GM21786 (cell line): ENCODE data around the gene MILR1.

Source experiments
- ATAC-seq: cut with Tn5 transposase; IDR thresholded peaks from one replicate; pipeline ENCODE4 v1.9.1; 2021; ENCODE audit not compliant: unreplicated experiment

Gene MILR1

DNA sequence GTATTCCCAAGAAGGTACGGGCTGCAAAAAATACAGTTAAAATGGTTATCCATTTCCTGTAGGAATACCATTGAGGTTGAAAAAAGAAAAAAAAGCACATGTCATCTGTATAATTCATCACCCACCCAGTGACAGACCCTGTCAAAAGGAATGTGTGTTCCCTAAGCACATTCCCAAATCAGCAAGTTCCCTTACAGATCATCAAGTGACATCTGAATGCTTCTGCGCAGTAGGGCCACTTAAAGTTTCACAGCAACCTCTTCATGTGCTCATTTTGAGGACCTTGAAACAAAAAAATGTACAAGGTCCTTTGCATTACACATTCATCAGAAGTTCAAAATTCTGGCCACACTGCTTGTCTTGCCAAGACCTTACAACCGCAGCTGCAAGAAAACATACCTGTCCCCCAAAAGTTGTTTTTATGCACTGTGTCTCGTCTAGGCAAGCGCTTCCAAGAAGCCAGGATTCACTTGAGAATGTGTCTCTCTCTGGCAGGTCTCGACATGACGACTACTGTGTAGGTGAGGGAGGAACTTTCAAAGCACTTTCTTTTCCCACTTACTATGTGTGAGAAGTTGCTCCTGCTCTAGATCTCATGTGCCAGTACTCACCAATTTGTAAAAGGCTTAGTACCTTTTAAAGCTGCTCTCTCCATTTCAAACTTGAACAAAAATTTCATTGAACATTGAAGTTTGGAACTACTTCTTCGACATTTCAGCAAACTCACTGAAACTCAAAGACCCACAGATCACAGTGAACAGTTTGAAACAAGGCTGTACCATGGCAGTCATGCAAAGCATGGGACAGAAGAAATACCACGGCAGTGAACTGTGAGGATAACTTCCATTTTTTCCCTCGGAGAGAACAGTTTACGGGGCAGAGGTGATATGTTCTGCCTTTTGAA lies 52.2 kb downstream of the MILR1 start:
- no peak for ATAC-seq

DNA sequence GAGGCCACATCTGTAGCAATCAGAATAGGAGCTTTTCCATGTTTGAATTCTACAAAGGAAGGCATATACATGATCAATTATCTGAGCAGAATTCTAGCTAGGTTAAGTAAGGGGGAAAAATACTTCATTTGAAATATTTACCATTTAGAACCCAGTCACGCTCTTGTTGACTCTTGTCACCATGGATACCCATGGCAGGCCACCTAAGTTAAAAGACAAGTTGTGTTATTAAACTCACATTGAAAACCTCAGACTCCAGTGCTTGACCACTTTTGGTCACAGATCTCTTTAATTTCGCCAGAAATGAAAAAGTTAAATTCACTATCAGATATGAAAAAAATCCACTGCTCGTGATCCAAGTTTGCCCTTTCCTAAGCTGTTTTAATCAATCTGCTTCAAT lies 53.1 kb downstream of the MILR1 start:
- no peak for ATAC-seq

DNA sequence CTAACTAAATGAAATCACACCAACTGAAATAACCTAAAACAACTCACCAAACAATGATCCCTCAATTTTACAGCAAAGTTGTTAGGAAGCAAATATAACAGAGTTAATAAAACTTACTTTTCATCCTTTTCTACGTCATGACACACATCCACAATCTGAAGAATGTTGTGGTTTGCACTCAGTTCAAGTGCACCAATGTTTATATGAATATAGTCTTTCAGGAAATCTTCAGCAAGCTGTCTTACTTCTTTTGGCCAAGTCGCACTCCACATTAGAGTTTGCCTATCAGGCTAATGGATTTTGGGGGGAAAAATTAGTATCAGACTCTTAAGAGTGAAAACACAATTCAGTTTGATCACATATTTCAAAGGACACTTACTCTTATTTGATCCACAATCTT lies 53.9 kb downstream of the MILR1 start:
- no peak for ATAC-seq

DNA sequence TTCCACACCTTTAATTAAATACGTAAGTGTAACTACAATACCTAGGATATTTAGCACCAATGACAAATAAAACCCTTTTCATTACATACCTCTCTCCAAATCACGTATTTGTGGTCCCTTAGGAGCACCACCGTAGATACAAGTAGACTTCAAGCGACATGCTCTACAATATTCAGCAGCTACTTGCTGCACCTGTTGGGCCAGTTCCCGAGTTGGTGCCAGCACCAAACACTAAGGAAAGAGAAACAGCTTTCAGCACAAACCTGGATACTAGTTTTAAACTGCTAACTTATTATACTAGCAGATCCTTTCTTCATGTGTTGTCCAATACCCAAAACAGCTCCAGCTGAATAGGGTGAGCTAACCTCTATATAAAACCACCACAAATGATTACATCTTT lies 54.4 kb downstream of the MILR1 start:
- no peak for ATAC-seq

DNA sequence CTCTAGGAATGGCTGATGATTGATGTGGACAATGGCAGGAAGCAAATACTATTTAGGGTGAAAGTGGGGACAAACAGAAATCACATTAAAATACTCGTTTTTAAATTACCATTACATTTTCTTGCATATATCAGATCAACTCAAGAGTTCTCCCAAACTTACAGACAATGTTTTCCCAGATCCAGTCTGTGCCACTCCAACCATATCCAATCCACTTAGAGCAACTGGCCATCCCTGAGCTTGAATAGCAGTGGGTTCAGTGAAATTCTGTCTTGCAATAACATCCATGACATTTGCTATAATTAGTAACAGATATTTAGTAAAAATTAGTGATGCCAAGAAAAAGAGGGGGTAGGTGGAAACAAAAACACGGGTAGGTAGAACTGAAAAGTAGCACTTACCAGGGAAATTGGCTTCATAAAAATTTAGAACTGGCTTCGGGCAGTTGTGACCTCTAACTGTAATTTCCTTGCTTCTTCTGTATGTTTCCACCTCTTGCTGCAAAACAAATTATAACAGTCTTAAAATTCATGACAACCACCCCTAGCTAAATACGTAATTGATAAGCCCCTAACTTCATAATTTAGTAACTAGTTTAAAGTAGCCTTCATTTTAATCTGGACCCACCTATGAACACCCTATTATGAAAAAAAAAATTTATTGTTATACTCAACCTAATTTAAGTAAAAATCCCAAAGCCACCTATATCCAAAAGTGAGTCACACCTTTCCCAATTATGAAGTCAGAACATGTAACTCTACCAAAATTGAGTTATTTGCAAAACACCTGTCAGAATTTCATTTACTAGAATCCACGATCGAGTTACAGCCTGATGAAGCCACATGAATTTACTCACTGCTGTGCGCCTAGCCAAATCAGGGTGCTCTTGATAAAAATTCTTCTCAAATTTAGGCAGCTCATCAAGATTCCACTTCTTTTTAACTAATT lies 55.2 kb downstream of the MILR1 start:
- no peak for ATAC-seq

DNA sequence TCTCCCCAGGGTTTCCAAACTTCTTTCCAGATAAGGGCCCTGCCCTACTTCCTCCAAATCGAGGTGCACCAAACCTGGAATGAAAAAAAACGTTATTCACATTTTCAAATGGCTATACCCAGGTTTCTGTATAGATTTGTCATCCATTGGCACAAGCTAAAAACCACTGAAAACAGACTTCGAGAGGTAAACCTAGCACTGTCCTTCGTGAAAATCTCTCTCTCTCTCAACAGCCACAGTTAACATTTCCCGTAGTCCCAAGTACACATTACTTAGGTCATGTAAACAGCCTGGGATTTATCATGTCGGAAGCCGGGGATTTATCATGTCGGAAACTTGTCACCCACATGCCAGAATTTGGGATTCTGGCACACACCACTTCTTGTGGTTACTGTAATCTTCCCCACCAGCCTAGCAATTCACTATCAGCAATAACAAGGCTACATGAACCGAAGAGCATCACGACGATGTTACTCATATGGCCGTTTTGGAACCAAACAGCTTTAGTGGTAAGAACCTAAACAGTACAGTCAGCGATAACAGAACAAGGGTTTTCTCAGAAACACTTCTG lies 55.9 kb downstream of the MILR1 start:
- ATAC-seq, result no peak

DNA sequence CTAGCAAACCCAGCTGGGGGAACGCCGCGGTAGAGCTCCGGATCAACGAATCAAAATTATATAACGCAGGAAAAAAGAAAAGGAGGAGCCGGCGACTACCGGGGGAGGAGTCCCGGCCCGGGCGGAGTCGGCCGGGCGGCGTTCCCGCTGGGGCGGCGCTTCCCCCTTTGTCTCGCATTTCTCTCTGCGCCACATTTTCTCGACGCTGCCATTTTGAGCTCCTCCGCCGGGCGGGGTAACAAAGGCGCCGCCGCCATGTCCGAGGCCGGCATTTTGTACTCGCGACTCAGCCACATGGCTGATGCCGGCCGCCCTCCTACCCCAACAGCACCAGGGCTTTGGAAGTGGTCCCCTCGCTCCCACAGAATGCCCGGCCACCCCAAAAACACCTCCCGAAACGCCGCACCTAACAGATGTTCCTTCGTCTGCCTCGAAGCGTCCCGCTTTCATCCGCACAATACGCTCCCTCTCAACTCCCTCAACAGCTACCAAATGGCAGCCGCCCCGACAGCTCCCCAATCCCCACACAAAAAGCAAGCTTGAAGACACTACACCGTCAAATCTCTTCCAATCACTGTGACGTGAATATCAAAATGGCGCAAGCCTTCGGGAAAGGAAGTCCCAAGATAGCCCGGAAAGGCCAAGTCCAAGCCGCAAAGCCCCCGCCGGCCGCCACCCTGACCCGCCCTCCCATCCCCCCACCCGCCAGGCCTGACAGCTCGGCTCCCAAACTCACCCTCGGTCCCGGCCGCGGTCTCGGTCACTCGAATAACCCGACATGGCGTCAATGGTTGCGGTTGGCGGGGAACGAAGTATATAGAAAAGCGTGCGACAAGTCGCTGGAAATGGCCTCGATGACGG lies 56.7 kb downstream of the MILR1 start:
- peak; percentile 23 for ATAC-seq

DNA sequence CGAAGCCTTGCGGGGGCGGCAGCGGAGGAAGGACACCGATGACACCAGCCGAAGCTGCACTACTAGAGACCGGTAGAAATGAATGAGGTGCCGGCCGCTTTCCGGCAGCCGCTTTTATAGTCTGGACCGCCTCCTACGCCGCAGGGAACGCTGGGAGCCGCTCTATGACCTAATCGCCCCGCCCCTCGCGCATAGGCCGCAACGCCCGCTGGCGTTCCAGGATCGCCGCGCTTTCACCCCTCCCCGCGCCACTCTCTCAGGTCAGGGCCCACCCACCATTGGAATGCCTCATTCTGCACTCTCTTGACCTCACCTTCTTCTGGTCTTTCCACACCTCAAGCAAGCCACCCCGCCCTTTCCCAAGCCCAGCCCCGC lies 57.3 kb downstream of the MILR1 start, which contains the start of gene DDX5:
TSS of gene DDX5 (minus strand) at position 89 of the 375 bp plus-strand sequence. CDS start 170 bp downstream, outside the sequence.
- ATAC-seq, result peak; percentile 61

DNA sequence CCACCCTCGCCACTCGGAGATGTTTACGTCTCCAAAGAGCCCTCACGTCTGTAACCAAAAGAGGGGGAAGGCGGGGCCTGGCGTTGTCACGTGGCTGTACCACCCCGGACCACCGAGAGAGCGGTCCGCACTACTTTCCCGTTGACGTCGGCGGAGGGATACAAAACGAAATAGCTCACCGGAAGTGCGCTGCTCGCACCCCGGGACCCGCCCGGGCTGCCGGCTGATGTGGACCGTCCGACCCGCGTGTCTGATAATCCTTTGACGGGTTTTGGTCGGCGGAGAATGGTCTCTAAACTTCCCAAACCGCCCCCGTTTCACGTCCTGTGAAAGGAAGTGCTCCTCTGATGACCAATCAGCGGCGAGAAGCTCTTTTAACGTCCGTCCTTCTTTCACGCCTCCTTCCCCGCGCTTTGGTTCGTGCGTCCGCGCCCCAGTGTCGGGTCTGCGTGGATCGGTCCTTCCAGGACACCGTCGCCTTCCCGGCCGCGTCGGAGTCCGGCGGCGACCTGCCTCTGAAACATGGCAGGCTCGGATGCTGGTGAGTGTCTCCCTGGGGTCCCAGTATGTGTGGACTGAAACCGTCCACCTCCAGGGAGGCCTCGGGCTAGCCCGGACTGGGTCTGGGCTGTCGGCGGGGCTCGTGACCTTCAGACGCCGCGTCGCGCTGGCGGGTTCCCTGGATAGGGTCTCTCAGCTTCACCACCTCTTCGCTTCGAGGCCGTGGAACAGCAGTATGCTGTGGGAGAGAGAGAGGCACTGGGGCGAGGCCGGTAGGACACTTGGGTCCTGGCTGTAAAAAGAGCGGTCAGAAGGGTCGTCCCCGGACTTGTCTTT lies 57.9 kb downstream of the MILR1 start, which contains the start of gene CEP95:
TSS of gene CEP95 (plus strand) at position 402 of the 837 bp plus-strand sequence. CDS start at position 523, 121 bp downstream.
- ATAC-seq, result peak; percentile 56

DNA sequence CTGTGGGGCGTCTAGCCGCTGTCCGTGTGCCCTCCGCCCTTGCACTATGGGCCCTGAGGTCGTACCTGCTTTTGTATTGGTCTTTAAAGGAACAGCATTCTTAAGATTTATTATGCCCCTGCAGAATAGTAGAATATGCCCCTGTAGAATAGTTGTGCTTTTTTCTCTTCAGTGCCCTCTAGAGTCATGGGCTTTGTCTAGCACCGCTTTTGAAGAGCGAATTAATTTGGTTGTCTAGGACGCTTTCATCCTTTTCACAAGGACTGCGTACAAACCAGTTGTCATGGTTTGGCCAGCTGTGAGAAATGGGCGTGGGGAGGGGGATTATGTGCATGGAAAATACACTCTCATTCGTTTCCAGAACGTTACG lies 58.5 kb downstream of the MILR1 start:
- no peak for ATAC-seq

DNA sequence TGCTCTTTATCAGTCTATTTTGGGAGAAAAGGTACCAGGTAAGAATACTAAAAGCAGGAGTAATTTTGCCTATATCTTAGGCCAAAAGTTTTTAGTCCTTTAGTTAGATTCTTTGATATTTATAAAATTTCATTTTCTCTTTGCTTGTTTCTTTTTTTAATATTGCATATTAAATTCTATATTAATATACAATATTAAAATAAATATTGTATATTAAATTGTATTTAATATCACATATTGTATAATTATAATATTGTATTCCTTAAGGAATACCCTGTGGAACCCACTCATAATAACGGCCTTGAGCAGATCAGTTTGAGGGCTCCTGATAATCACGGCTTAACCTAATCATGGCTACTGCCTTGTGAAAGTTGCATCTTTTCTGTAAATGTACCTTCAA lies 59.8 kb downstream of the MILR1 start:
- no peak for ATAC-seq

DNA sequence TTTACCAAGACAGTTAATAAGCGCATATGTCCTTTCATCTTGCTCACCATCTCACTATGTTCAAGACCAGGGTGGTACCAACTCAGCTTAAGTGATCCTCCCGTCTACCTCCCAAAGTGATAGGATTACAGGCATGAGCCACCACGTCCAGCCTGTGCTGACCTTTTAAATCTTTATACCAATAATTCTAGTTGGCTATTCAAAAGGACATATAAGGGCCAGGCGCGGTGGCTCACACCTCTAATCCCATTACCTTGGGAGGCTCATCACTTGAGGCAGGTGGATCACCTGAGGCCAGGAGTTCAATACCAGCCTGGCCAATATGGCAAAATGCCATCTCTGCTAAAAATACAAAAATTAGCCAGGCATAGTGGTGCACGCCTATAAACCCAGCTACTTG lies 60.3 kb downstream of the MILR1 start:
- no peak for ATAC-seq

DNA sequence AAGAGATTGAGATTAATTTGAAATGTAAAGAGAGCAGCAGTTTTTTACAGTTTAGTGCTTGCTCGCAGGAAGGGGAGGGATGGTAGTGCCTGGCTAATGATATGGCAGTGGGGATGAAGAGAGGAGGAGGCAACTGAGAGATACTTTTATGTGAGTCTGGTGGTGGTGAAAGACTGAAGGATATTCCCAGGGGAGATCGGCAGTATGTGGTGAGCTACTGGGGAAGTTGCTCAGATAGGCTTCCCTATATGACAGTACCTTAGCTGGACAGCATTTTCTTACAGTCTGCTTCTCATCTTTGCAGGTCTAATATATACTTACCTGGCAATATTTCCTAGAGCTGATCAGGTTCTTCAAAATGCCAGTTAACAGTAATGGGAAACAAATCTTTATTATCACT lies 66.5 kb downstream of the MILR1 start:
- no peak for ATAC-seq

DNA sequence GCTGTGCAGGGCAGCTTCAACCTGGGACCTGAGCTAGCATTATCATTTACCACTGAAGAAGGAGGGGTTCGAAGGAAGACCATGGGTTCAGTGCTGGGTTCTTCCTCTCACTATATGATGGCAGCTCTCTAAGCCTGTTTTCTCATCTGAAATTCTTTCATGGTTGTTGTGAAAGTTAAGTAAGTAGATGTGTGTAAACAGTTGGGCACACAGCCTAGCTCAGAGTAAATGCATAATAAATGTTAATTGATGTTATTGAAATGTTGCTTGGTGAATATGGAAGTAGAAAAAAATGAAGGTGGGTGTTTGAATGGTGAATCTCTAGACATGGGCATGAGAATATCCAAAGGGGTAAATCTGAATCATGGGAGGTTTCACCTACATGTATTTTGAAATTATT lies 66.9 kb downstream of the MILR1 start:
- no peak for ATAC-seq
